ENCODE data around the gene TPPP.
"Not testable (repeated sequence)": the region's sequence is repeated elsewhere in the genome, so short reads cannot be mapped to it uniquely, and the experiment has no call there.

TPPP gene

DNA sequence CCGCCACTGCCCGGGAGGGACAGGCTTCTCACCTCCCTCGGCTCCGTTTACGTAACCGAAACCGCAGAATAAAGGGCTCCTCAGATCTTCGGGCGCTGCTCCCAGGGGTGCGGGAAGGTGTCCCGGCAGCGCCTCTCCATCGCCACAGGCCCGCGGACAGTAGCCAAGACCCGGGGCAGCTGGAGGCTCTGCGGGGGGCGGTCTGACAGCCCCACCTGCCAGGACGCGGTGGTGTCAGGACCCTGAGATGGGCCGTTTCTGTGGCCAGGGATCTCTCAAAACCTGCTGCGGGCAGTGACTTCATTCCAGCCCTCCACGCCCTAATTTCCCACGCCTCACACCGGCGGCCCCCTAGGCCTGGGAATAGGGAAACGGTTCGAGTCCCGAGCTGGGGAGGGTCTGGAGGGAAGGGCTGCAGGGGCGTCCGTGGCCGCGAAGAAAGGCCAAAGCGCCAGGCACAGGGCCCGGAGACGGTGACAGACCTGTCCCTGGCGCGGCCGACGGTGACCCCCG is 567 bp downstream of the TPPP start:
- not testable (repeated sequence) for DNase-seq (ENCODE audit: low read depth)

GRCh38 chr5:691817-692528 is 1.2 kb downstream of the TPPP start:
- no peak for DNase-seq (ENCODE audit: low read depth)

DNA sequence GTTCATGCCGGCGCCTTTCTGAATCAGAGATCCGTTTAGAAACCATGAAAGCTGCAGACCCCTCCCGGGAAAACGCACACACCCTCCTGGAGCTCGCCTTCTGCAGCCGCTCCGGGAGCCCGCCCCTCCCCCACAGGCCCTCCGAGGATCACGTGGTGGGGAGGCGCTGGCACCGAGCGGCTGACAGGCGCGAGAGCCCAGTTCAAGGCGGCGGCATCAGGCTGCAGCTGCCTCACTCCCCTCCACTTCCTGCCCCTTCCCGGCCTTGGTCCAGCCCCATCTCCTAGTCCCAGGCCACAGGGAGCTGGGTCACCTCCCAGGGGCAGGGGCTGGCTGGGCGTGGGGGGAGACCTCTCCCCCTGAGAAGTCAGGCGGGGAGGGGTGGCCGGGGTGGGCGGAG is 2.1 kb downstream of the TPPP start:
- DNase-seq (ENCODE audit: low read depth) = not testable (repeated sequence)

DNA sequence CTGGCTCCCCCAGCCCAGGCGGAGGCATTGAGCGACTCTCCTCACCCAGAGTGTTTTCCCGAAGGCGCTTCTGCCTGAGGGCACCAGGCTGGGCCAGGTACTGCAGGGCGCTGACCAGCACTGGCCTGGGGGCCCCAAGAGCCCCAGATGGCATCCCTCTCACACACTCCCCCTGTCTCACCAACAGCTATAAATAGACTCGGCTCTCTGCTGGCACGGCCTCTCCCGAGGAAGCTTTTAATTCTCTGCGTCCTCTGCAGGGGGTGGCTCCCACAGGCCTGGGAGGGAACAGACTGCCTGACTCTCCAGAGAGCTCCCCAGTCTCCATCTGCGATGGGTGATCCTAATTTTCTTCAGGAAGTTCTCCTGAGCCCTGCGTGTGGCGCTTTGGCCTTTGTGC is 2.9 kb downstream of the TPPP start:
- not testable (repeated sequence) for DNase-seq (ENCODE audit: low read depth)

DNA sequence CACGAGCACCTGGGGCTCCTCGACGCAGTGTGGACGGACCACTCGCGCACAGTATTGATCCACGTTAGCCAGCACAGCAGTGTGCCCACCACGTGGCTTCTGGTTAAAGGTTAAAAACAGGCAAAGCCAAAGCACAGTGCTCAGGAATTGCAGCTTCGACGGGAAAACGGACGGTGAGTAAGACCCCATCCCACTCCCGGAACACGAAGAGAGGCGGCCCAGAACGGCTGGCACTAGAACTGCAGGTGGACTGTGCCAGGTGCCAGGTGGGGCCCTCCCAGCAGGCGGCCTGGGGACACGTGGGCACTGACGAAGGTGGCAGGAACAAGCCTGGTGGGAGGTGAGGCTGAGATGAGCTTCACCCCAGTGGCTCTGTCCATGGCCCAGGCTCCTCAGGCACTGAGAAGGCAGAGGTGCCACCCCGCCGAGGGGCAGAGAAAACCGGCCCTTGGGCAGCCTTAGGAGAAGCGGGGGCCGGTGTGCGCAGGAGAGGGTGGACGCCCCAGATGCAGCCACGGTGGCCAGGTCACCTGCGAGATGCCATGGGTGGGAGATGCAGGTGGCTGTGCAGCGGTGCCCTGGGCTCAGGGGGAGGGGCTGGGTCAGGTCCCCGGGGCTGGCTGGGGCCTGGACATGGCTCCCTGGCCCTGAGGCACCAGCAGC is 4.7 kb downstream of the TPPP start:
- DNase-seq (ENCODE audit: low read depth) = not testable (repeated sequence)

- DNase-seq (ENCODE audit: low read depth) = not testable (repeated sequence)
Measured at GRCh38 chr5:686936-687335, 6.2 kb downstream of the TPPP start.

DNA sequence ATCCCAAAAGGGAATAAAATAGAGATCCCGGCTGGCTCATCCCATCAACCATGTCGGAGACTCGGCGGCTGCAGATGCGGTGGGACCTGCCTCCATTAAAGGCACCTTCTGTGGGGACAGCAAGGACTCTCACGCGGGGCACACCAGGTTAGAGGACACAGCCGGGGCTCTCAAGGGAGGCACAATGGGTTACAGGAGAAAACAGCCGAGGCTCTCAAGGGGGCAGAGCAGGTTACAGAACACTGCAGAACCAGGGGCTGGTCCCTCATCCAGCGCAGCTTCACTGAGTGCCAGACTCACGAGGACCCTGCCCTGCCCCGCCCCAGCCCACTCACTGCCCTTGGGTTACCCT is 7.0 kb downstream of the TPPP start:
- DNase-seq (ENCODE audit: low read depth) = not testable (repeated sequence)

DNA sequence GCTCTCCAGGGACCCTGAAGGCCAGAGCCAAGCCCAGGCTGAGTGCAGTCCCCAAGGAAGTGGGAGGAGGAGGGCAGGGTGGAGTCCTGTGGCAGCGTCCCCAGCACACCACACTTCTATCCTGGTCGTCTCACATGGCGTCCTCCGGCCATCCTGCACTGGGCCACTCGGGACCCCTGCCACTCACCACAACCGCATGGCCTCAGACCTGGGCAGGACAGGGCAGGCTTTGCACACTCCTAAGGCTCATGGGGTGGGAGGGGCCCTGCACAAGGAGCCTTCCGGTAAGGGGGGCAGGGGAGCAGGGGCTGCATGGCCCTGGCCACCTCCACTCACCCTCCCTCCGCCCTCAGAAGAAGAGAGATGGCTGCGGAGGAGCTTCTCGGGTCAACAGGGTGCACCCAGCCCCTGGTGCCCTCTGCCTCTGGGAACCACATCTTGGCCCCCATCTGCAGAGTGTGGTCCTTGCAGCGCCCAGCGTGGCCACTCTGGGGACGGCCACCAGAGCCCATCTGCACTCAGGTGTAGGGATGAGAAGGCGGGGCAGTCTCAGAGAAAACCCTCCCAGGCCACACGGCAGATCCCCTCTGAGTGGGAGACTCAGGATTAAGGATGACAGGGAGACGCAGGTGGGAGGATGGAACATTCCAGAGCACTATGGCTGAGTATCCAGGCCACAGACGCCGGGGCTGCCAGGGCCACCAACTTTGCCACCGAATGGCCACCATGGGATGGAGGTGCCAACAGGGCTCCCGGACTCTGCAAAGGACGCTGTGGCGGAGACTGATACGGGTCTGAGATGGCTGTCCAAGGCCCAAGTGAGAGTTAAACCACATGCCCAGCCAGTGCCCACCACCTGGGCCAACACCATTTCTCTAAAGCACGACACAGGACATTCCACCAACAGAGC is 7.6 kb downstream of the TPPP start:
- DNase-seq (ENCODE audit: low read depth) = no peak

- DNase-seq (ENCODE audit: low read depth) = no peak
Measured at GRCh38 chr5:684751-685216, 8.4 kb downstream of the TPPP start.

GRCh38 chr5:683551-684481 is 9.3 kb downstream of the TPPP start:
- no peak for DNase-seq (ENCODE audit: low read depth)

GRCh38 chr5:682651-683358 is 10.3 kb downstream of the TPPP start:
- not testable (repeated sequence) for DNase-seq (ENCODE audit: low read depth)

- not testable (repeated sequence) for DNase-seq (ENCODE audit: low read depth)
Measured at GRCh38 chr5:682216-682615, 10.9 kb downstream of the TPPP start.

GRCh38 chr5:681317-682191 is 11.6 kb downstream of the TPPP start:
- DNase-seq (ENCODE audit: low read depth) = not testable (repeated sequence)

GRCh38 chr5:680836-681235 is 12.3 kb downstream of the TPPP start:
- not testable (repeated sequence) for DNase-seq (ENCODE audit: low read depth)

DNA sequence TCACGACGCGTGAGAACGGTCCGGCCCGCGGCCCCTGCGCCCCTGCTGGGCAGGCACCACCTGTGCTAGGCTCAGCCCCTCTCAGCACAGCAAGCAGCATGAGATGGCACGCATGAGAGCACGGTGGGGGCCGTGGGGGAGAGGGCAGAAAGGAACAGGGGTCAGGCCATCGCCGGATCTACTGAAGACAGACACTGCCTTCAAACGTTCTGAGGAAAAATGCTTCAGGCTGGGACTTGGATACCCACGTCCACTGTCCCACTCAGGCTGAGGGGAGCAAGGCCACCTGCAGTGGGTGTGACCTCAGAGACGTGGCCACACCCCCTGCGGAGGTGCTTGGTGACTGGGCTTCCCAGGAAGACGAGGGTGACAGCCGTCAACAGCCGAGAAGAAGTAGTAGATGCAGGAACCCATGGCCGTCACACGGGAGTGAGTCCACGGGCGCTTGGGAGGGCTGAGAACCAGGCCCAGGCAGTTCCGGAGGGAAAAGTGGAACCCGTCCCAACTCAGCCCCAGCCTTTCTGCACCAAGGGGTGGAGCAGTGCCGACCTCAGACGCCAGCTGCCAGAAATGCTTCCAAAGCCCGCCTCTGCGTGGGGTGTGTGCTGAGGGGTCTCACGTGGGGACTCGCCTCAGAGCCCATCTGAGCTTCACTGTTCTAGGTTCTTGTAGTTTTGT is 12.9 kb downstream of the TPPP start:
- not testable (repeated sequence) for DNase-seq (ENCODE audit: low read depth)

GRCh38 chr5:679166-679895 is 13.8 kb downstream of the TPPP start:
- not testable (repeated sequence) for DNase-seq (ENCODE audit: low read depth)

- not testable (repeated sequence) for DNase-seq (ENCODE audit: low read depth)
Measured at GRCh38 chr5:678521-678920, 14.6 kb downstream of the TPPP start.
